CD14-positive monocyte (primary cell): ENCODE data around the gene HS3ST3B1. TPM values are rescaled to one million over a fixed set of nuclear protein-coding genes. Genes with fewer than 3 reads are reported as not detected.

Experiments
- DNase-seq, 3 donors: peaks; one replicate each; pipeline ENCODE4 v3.0.0-alpha.2; 2011 to 2022
- H2AFZ ChIP-seq: 2 replicates; pipeline ENCODE4 v1.6.0; 2012; ENCODE audit warnings: mild to moderate bottlenecking, low read depth, low read length, inconsistent platforms; ENCODE audit not compliant: insufficient read depth, poor library complexity, severe bottlenecking
- H3K27ac ChIP-seq, 2 donors: 1 replicate in 1 of 2; 2 replicates in 1 of 2; pipeline ENCODE4 v1.5.1; 2012 to 2013; ENCODE audit warnings: low read length in 2 of 2, control low read depth in 1 of 2, inconsistent platforms in 1 of 2, low read depth in 1 of 2, mild to moderate bottlenecking in 1 of 2
- H3K27me3 ChIP-seq, 2 donors: one replicate each; pipeline versions ENCODE4 v1.6.0 to v1.6.1; 2011 to 2013; ENCODE audit warnings: low read length in 2 of 2; ENCODE audit not compliant: control insufficient read depth in 2 of 2, insufficient read depth in 2 of 2
- H3K36me3 ChIP-seq, 2 donors: replicated peaks in 1 of 2; 1 replicate in 1 of 2; 2 replicates in 1 of 2; pipeline versions ENCODE4 v1.5.1 to v1.6.1; 2012 to 2013; ENCODE audit warnings: low read length in 2 of 2, control low read depth in 1 of 2, inconsistent platforms in 1 of 2, mild to moderate bottlenecking in 1 of 2; ENCODE audit not compliant: insufficient read depth in 2 of 2, control insufficient read depth in 1 of 2
- H3K4me1 ChIP-seq, 2 donors: 1 replicate in 1 of 2; 2 replicates in 1 of 2; pipeline versions ENCODE4 v1.5.1 to v1.6.1; 2012 to 2013; ENCODE audit warnings: low read length in 2 of 2, control low read depth in 1 of 2, inconsistent platforms in 1 of 2, mild to moderate bottlenecking in 1 of 2, moderate library complexity in 1 of 2; ENCODE audit not compliant: insufficient read depth in 2 of 2, control insufficient read depth in 1 of 2
- H3K4me2 ChIP-seq: replicated peaks from 2 replicates; pipeline ENCODE3; 2012; ENCODE audit warnings: low read length, moderate library complexity, mild to moderate bottlenecking; ENCODE audit not compliant: poor library complexity, severe bottlenecking; ENCODE audit errors: extremely low read depth
- H3K4me3 ChIP-seq, 3 experiments: fragments of 200-600 bp in 1 of 3; sonication (generic) in 1 of 3; replicated peaks in 1 of 3; 1 replicate in 2 of 3; 2 replicates in 1 of 3; pipeline ENCODE4 v1.5.1; 2011 to 2013; ENCODE audit warnings: low read length in 3 of 3, mild to moderate bottlenecking in 3 of 3, control low read depth in 2 of 3, low read depth in 2 of 3, inconsistent platforms in 1 of 3, moderate library complexity in 1 of 3
- H3K79me2 ChIP-seq: 2 replicates; pipeline ENCODE4 v1.6.0; 2012; ENCODE audit warnings: mild to moderate bottlenecking, control low read depth, inconsistent platforms, low read length, moderate library complexity; ENCODE audit not compliant: insufficient read depth
- H3K9ac ChIP-seq: 2 replicates; pipeline ENCODE4 v1.6.0; 2017; ENCODE audit warnings: low read length, mild to moderate bottlenecking; ENCODE audit not compliant: insufficient read depth, poor library complexity, severe bottlenecking
- H3K9me3 ChIP-seq, 2 donors: replicated peaks in 1 of 2; 1 replicate in 1 of 2; 2 replicates in 1 of 2; pipeline versions ENCODE4 v1.5.1 to v1.6.1; 2012 to 2013; ENCODE audit warnings: low read length in 2 of 2, control low read depth in 1 of 2; ENCODE audit not compliant: control insufficient read depth in 1 of 2, insufficient read depth in 1 of 2
- H4K20me1 ChIP-seq: 2 replicates; pipeline ENCODE4 v1.6.0; 2012; ENCODE audit warnings: mild to moderate bottlenecking, low read length, control low read depth, moderate library complexity; ENCODE audit not compliant: insufficient read depth
- H3K27ac Mint-ChIP-seq, 7 donors: one replicate each; pipeline ENCODE4 v1.8.0; 2020; ENCODE audit warnings: mild to moderate bottlenecking in 7 of 7, mixed read lengths in 7 of 7, moderate library complexity in 6 of 7, inconsistent platforms in 2 of 7
- H3K27me3 Mint-ChIP-seq, 3 donors: one replicate each; pipeline ENCODE4 v1.8.0; 2021 to 2022; ENCODE audit warnings: low read depth in 3 of 3, mild to moderate bottlenecking in 3 of 3, mixed read lengths in 3 of 3, moderate library complexity in 3 of 3, inconsistent platforms in 1 of 3
- H3K36me3 Mint-ChIP-seq, 2 donors: one replicate each; pipeline ENCODE4 v1.8.0; 2020; ENCODE audit warnings: mixed read lengths in 2 of 2, inconsistent platforms in 1 of 2, mild to moderate bottlenecking in 1 of 2
- H3K4me1 Mint-ChIP-seq: one replicate; pipeline ENCODE4 v1.8.0; 2020; ENCODE audit warnings: mild to moderate bottlenecking, mixed read lengths
- H3K4me3 Mint-ChIP-seq, 2 donors: one replicate each; pipeline ENCODE4 v1.8.0; 2020; ENCODE audit warnings: mild to moderate bottlenecking in 2 of 2, mixed read lengths in 2 of 2, moderate library complexity in 1 of 2
- H3K9me3 Mint-ChIP-seq, 7 donors: one replicate each; pipeline ENCODE4 v1.8.0; 2020 to 2022; ENCODE audit warnings: mixed read lengths in 7 of 7, mild to moderate bottlenecking in 6 of 7, moderate library complexity in 6 of 7, inconsistent platforms in 2 of 7
- WGBS: methylation state at CpG from one replicate; pipeline ENCODE4 v1.1.5; 2013; ENCODE audit warnings: missing lambda C conversion rate; ENCODE audit not compliant: insufficient coverage; 5-methylcytosine and 5-hydroxymethylcytosine counted together
- intact Hi-C, 2 donors: fragments of 100-400 bp; cut with micrococcal nuclease; formaldehyde crosslinking; loops; one replicate each; pipeline versions ENCODE4 v1.15.0 to v1.15.1; 2023
- polyA plus RNA-seq, 3 donors: library from polyadenylated mRNA; depleted of rRNA in 1 of 3; unstranded in 2 of 3; stranded (reverse) in 1 of 3; fragments of 300-500 nt in 2 of 3; fragments of >200 nt in 1 of 3; fragmentation: Illumina TruSeq in 2 of 3; gene quantifications; 1 replicate in 2 of 3; 2 replicates in 1 of 3; pipeline ENCODE4 v1.2.3, GENCODE V29; 2012 to 2021
- TF ChIP-seq, protein P1 (sequence below): fragments of 200-600 bp; IDR thresholded peaks from one replicate; pipeline ENCODE4 v1.8.0; 2022; ENCODE audit warnings: antibody characterized with exemption, mild to moderate bottlenecking

Gene HS3ST3B1
- polyA plus RNA-seq, 3 donors, result 0.09 to 0.73 (median 0.32) TPM

DNA sequence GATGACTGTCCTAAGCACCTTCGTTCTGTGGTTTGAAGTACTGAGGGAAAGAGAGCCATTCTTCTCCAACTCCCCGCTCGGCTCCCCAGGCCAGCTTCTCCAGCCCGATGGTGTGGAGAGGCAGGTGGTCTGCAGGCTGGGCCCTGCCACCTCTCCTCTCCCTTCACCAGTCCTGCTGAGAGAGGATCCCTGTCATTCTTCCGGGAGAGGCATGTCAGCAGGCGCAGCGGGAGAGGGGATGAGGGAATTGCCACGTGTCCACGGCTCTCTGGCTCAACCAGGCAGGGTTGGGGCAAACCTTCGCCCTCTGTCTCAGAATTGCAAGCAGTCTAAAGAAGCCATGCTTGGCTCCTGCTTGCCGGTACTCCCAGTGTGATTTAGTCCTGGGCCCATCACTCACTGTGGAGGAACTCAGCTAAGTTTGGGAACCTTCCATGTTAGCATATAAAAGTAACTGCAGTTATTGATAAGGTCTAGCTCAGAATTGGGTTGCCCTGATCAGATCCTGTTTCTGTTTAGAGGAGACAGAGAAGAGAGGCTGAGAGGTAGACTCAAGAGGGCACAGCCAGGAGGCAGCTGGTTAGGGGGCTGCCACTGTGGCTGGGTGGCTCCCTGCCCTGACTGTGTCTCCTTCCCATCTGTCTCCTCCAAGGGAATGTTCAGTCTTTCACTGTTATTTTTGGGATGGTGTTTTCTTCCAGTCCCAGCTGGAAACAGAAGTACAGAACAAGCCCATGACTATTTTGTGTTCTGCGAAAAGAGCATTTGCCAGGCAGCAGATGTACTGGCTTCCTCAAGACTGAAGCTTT lies 17.4 kb downstream of the HS3ST3B1 start:
- H3K4me3 Mint-ChIP-seq, result no peak overlapping the region
- Histone ChIP-seq H3K4me2 (no peak overlapping the region), H2AFZ (no peak overlapping the region), H3K27ac (no peak overlapping the region), H4K20me1 (no peaks in the 10 kb centered on the region), H3K9ac (no peak overlapping the region), H3K9me3 (no peaks in the 10 kb centered on the region), H3K27me3 (no peaks in the 10 kb centered on the region), H3K4me1 (no peaks in the 10 kb centered on the region), H3K79me2 (no peaks in the 10 kb centered on the region), H3K36me3 (no peaks in the 10 kb centered on the region), H3K4me3 (no peak overlapping the region)
- no peak overlapping the region for H3K27ac Mint-ChIP-seq
- peaks cover 15% of the 10 kb centered on the region for H3K4me1 Mint-ChIP-seq
- TF ChIP-seq, protein P1, sequence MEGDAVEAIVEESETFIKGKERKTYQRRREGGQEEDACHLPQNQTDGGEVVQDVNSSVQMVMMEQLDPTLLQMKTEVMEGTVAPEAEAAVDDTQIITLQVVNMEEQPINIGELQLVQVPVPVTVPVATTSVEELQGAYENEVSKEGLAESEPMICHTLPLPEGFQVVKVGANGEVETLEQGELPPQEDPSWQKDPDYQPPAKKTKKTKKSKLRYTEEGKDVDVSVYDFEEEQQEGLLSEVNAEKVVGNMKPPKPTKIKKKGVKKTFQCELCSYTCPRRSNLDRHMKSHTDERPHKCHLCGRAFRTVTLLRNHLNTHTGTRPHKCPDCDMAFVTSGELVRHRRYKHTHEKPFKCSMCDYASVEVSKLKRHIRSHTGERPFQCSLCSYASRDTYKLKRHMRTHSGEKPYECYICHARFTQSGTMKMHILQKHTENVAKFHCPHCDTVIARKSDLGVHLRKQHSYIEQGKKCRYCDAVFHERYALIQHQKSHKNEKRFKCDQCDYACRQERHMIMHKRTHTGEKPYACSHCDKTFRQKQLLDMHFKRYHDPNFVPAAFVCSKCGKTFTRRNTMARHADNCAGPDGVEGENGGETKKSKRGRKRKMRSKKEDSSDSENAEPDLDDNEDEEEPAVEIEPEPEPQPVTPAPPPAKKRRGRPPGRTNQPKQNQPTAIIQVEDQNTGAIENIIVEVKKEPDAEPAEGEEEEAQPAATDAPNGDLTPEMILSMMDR, result no peak
- peaks cover 2 to 5% of the 10 kb centered on the region in 2 donors for H3K36me3 Mint-ChIP-seq
- WGBS, result 89% methylated on average over 7 of the region's 12 CpGs
- DNase-seq, result no peak
- H3K27me3 Mint-ChIP-seq, result peaks cover 0 to 4% (median 0%) of the 10 kb centered on the region in 3 donors
- peaks cover 0 to 3% (median 0%) of the 10 kb centered on the region in 7 donors for H3K9me3 Mint-ChIP-seq
- intact Hi-C loops, result no loop called here

DNA sequence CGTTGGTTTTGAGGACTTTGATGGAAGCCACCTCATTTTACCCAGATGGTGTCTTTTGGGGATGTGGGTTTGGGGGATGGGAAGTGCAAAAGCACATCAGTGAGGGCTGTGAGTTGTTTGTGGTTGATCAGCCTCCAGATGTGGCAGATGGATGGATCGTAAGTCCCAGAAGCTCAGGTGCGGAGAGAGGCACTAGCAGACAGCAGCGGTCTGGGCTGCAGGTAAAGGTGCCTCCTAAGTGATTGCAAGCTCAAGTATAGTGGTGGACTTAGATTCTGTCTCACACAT lies 18.0 kb downstream of the HS3ST3B1 start:
- peaks cover 0 to 3% (median 0%) of the 10 kb centered on the region in 7 donors for H3K9me3 Mint-ChIP-seq
- intact Hi-C loops, result no loop called here

More for the DNA sequence above, 18.0 kb downstream of the HS3ST3B1 start:
- no peak overlapping the region for H3K4me3 ChIP-seq
- H3K27me3 ChIP-seq, result no peaks in the 10 kb centered on the region
- Mint-ChIP-seq H3K4me1 (peaks cover 15% of the 10 kb centered on the region), H3K27ac (no peak overlapping the region), H3K4me3 (no peak overlapping the region), H3K27me3 (peaks cover 0 to 4% (median 0%) of the 10 kb centered on the region in 3 donors), H3K36me3 (peaks cover 2 to 5% of the 10 kb centered on the region in 2 donors)
- DNase-seq, result no peak
- TF ChIP-seq, protein P1, result no peak
- H4K20me1 ChIP-seq, result no peaks in the 10 kb centered on the region
- H3K27ac ChIP-seq, result no peak overlapping the region
- no peak overlapping the region for H3K4me2 ChIP-seq
- H3K79me2 ChIP-seq, result no peaks in the 10 kb centered on the region
- H3K9ac ChIP-seq, result no peak overlapping the region
- H2AFZ ChIP-seq, result no peak overlapping the region
- no peaks in the 10 kb centered on the region for H3K36me3 ChIP-seq
- no peaks in the 10 kb centered on the region for H3K4me1 ChIP-seq
- H3K9me3 ChIP-seq, result no peaks in the 10 kb centered on the region
- WGBS, result 42% methylated on average over 4 of the region's 4 CpGs
